GM20000 (cell line): ENCODE results near the gene SLC39A3.

Source experiments
- DNase-seq: peaks from one replicate; pipeline ENCODE4 v3.0.0; 2012; ENCODE audit warnings: low spot score
- TF ChIP-seq, protein P1 (sequence below): IDR thresholded peaks from 2 replicates; pipeline ENCODE4 v1.5.1; 2012; ENCODE audit warnings: mild to moderate bottlenecking, control low read depth; ENCODE audit errors: extremely low read depth, missing control alignments

Gene SLC39A3

DNA sequence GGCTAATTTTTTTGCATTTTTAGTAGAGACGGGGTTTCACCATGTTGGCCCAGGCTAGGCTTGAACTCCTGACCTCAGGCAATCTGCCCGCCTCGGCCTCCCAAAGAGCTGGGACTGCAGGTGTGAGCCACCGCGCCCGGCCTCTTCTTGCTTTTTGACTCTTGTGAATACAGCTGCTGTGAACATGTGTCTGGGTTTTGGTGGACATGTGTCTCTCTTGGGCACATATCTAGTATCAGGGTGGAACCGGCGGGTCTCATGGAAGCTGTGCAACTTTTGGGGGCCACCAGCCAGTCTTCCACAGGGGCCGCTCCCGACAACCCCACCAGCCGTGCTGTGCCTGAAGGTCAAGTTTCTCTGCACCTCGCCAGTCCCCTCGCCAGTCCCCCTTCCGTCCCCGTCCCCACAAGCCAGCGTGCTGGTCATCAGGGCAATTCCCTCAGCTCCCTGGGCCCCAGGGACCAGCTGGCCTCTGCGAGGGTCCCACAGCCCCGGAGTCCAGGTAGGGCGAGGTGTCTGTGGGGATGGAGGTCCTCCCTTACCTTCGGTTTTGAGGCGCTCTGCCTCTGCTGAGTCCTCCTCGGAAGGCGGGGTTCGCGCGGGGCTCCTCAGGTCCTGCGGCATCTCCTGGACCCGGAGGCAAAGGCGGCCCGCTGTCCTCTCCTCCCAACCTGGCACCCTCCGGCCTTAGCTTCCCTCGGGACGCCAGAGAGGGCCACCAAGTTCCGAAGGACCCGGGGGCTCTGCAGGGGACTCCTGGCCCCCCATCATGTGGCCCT is 27.0 kb upstream of the SLC39A3 start:
- TF ChIP-seq, protein P1, sequence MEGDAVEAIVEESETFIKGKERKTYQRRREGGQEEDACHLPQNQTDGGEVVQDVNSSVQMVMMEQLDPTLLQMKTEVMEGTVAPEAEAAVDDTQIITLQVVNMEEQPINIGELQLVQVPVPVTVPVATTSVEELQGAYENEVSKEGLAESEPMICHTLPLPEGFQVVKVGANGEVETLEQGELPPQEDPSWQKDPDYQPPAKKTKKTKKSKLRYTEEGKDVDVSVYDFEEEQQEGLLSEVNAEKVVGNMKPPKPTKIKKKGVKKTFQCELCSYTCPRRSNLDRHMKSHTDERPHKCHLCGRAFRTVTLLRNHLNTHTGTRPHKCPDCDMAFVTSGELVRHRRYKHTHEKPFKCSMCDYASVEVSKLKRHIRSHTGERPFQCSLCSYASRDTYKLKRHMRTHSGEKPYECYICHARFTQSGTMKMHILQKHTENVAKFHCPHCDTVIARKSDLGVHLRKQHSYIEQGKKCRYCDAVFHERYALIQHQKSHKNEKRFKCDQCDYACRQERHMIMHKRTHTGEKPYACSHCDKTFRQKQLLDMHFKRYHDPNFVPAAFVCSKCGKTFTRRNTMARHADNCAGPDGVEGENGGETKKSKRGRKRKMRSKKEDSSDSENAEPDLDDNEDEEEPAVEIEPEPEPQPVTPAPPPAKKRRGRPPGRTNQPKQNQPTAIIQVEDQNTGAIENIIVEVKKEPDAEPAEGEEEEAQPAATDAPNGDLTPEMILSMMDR = no peak
- no peak for DNase-seq

- TF ChIP-seq, protein P1 = no peak
- DNase-seq = no peak
Measured at GRCh38 chr19:2765376-2765775, 25.6 kb upstream of the SLC39A3 start.

DNA sequence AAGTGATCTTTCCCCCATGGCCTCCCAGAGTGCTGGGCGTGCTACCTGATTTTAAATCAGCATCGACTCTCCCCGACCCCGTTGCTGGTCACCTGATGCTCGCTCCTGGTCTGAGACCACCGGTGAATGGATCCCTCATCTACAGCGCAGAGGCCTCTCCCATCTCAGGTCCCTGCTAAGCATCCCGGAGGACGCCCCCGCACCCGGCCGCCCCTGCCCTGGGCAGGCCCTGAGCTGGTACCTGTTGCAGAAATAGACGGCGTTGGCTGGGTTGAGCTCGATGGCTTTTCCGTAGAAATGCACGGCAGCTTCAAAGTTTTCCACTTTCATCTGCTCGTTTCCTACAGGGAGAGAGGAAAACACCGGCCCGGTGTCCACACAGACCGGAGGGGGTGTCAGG is 25.1 kb upstream of the SLC39A3 start:
- TF ChIP-seq, protein P1 = no peak
- no peak for DNase-seq

DNA sequence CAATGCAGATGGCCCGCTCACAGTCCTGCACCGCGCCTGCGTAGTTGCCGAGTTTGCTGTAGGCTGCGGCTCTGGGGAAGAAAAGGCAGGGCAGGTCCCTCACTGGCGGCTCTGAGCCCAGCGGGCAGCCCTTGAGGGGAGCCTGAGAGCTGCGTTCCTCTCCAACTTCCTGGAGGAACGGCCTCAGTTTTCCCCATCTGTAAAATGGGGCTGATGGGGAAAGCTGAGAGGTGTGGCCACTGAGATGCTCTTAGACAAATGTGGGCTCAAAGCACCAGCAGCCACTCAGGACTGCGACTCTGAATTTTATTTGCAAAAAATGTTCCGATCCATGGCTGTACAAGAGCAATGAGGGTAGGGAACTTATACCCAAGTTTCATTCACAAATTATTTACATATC is 23.9 kb upstream of the SLC39A3 start:
- DNase-seq = no peak
- TF ChIP-seq, protein P1 = no peak

DNA sequence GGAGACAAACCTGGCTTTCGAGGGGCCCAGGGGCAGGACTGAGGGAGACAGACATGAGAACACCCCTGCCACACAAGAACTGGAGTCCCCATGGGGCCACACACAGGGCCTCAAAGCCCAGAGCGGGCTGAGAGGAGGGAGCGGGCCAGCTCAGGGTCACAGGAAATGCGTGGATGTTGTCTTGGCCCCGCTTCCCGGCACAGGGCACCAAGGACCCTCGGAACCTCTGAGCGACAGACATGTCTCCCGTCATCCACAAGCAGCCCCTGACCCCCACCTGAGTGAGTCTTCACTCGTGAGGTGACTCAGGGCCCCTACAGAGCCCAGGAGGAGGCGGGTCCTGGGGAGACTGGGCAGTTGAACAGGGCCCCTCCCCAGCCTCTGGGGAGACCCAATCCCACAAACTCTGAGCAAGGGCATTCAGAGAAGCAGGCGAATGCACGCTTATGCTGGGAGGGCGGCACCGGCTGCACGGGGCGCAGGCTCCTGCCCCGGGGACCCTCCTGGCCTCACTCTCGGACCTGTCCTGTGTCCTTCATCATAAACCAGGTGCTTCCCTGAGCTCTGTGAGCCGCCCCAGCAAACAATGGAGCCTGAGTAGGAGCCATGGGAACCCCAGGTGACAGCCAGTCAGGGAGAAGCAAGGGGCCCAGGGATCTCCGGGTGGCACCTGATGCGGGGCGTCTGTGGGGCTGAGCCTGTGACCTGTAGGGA is 23.1 kb upstream of the SLC39A3 start:
- DNase-seq = no peak
- TF ChIP-seq, protein P1 = no peak

DNA sequence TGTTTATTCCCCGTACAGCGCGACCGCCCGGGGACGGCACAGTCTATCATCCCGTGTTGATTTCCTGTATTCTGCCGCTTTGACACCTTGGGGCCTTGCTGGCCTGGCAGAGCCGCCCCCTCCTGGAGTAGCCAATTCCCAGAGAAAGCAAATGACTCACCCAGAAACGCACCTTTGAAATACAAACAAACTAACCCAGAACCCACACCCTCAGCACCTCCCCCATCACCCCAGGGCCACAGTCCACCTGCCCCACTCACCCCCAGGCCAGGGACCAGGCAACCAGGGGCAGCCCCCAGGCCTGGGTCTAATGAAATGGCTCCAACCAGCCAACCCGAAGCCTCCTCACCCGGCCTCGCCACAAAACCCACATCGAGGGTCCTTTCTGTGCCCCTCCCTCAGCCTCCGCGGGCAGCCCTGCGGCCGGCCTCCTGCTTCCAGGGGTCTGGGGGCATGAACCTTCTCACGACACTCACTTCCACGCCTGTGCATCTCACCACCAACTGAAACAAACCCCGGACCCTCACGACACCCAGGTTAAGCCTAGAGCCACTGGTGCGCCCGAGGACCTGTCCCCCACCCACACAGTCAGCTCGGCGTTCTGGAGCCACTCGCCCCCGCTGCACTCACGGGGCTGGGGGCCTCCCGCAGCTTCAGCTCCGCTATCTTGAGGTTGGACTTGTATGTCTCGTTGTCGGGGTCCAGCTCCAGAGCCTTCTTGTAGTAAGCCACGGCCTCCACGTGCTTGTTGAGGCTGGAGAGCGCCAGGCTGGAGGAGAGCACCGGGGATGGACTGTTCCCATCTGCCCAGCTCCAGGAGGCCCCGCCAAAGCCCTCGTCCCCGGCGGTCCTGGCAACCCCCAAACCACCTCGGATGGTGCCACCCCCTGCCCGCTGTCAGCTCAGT is 22.3 kb upstream of the SLC39A3 start:
- DNase-seq = no peak
- TF ChIP-seq, protein P1 = no peak
